ENCODE results near the gene SOHLH2. TPM values are rescaled to one million over a fixed set of nuclear protein-coding genes. Genes with fewer than 3 reads are reported as not detected.

SOHLH2 gene
- total and polyA plus RNA-seq, 2 experiments from 2014 or later: not detected

DNA sequence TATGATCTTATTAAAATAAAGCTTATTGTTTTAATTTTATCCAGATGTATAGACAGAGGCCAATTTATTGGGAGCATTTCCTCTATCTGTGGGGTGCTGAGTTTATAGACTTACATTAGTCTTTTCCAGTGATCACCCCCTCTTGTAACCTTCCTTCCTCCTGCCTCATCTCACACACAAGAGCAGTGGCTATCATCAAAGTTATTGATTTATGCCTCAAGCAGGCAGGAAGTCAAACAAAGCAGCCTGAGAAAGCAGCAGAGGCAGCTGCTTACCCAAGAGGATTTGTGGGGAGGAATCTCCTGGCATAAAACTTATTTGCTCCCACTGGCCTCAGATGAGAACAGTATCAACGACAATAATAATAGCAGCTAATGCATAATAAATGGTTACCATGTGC is 56.9 kb downstream of the SOHLH2 start:
- no peaks in the 10 kb centered on the region for H3K9me2 ChIP-seq (ENCODE audit: insufficient read depth)
- in situ Hi-C loops (cut with MboI): no loop called here
- H3K27me3 ChIP-seq (replicated peaks; ENCODE audit: insufficient read depth): no peaks in the 10 kb centered on the region
- no peak overlapping the region for H3K9ac ChIP-seq
- no peaks in the 10 kb centered on the region for H3K79me2 ChIP-seq (ENCODE audit: insufficient read depth)
- H3K4me1 ChIP-seq (ENCODE audit: insufficient read depth): no peaks in the 10 kb centered on the region
- no peaks in the 10 kb centered on the region for H4K20me1 ChIP-seq (ENCODE audit: insufficient read depth)
- DNase-seq: no peak
- H3F3A ChIP-seq (ENCODE audit: insufficient read depth): no peaks in the 10 kb centered on the region
- H3K4me2 ChIP-seq (ENCODE audit: unreplicated experiment): no peak overlapping the region
- no peak overlapping the region for H3K4me3 ChIP-seq
- H3K9me3 ChIP-seq (ENCODE audit: low read depth): no peaks in the 10 kb centered on the region
- no peaks in the 10 kb centered on the region for H3K36me3 ChIP-seq (ENCODE audit: low read depth)
- TF ChIP-seq EZH2phosphoT487 (IDR thresholded peaks at IDR 0.05; ENCODE audit: insufficient read depth, low read depth) (no peak), EZH2 (IDR thresholded peaks at IDR 0.05; ENCODE audit: insufficient read depth, poor library complexity, severe bottlenecking) (no peak)
- WGBS, 2 experiments (ENCODE audit: low coverage in 1 of 2, low lambda C conversion rate in 2 of 2, missing lambda C conversion rate in 2 of 2): 0% methylated on average over 1 of the region's 1 CpG
- H3K27ac ChIP-seq: no peak overlapping the region
- no peak overlapping the region for H2AFZ ChIP-seq

DNA sequence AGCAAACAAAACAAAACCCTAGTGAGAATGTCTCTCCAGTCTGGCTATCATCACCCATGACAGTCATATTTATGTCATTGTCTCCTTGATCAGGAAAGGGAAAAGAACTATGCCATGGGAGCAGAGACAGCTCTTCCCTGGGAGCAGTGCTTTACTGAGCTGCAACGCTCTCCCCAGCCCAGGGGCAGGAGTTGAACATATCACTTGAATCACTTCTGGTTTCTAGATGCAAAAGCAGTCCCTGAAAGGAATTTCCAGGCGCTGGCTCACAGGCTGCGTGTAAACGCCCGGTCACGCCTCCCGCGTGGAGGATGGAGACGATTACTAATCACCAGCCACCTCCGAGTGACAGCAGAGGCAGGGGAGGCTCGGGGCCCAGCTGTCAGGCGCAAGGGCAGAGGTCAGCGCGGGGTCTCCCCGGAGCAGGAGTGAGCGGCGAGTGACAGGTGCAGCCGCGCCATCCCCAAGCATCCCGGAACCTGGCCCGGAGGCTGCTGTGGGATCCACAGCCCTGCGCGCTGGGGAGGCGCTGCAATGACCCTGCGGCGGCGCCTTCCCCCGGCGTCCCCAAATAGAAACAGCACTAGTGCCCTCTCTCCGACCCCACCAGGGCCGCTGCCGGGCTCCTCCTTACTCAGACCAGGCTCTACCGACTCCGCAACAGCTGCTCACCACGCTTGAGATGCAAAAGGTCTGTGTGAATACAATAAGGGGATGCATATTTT is 59.6 kb downstream of the SOHLH2 start:
- Histone ChIP-seq H3F3A (ENCODE audit: insufficient read depth) (no peaks in the 10 kb centered on the region), H3K4me2 (ENCODE audit: unreplicated experiment) (no peak overlapping the region), H3K9ac (no peak overlapping the region), H3K27ac (no peak overlapping the region), H3K9me3 (ENCODE audit: low read depth) (no peaks in the 10 kb centered on the region), H3K27me3 (replicated peaks; ENCODE audit: insufficient read depth) (no peaks in the 10 kb centered on the region), H4K20me1 (ENCODE audit: insufficient read depth) (no peaks in the 10 kb centered on the region), H3K4me3 (no peak overlapping the region), H3K4me1 (ENCODE audit: insufficient read depth) (no peaks in the 10 kb centered on the region), H3K36me3 (ENCODE audit: low read depth) (no peaks in the 10 kb centered on the region), H3K9me2 (ENCODE audit: insufficient read depth) (no peaks in the 10 kb centered on the region), H3K79me2 (ENCODE audit: insufficient read depth) (no peaks in the 10 kb centered on the region), H2AFZ (no peak overlapping the region)
- peak; percentile 36 for DNase-seq
- in situ Hi-C loops (cut with MboI): no loop called here
- WGBS, 2 experiments (ENCODE audit: low coverage in 1 of 2, low lambda C conversion rate in 2 of 2, missing lambda C conversion rate in 2 of 2): 25 to 33% methylated on average over 30 to 32 of the region's 35 CpGs
- no peak for TF ChIP-seq EZH2phosphoT487 (IDR thresholded peaks at IDR 0.05; ENCODE audit: insufficient read depth, low read depth)
- TF ChIP-seq EZH2 (IDR thresholded peaks at IDR 0.05; ENCODE audit: insufficient read depth, poor library complexity, severe bottlenecking): no peak

DNA sequence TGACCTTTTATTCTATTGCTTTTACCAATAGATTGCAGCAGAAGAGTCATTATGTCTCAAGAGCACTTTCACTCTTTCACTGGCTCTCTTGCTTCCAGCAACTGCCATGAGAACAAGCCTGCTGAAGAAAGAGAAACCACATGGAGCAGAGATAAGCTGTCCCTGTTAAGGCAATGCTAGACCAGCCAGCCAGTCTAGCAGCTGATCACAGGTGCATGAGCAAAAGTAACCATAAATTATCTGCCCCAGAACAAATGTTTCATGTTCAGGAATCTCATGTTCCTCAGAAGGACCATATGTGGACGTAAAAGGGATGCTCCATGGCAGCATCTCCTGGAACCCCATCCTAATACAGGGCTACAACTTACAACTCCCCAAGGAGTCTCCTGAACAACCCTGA is 62.8 kb downstream of the SOHLH2 start:
- H3K27me3 ChIP-seq (replicated peaks; ENCODE audit: insufficient read depth): no peaks in the 10 kb centered on the region
- no peak overlapping the region for H3K4me3 ChIP-seq
- H3K4me1 ChIP-seq (ENCODE audit: insufficient read depth): peaks cover 8% of the 10 kb centered on the region
- no peak overlapping the region for H2AFZ ChIP-seq
- H4K20me1 ChIP-seq (ENCODE audit: insufficient read depth): no peaks in the 10 kb centered on the region
- H3F3A ChIP-seq (ENCODE audit: insufficient read depth): no peaks in the 10 kb centered on the region
- H3K36me3 ChIP-seq (ENCODE audit: low read depth): no peaks in the 10 kb centered on the region
- no peaks in the 10 kb centered on the region for H3K9me3 ChIP-seq (ENCODE audit: low read depth)
- H3K4me2 ChIP-seq (ENCODE audit: unreplicated experiment): no peak overlapping the region
- WGBS, 2 experiments (ENCODE audit: low coverage in 1 of 2, low lambda C conversion rate in 2 of 2, missing lambda C conversion rate in 2 of 2): 24 to 29% methylated on average over 1 of the region's 1 CpG
- no peak for DNase-seq
- no peaks in the 10 kb centered on the region for H3K9me2 ChIP-seq (ENCODE audit: insufficient read depth)
- H3K79me2 ChIP-seq (ENCODE audit: insufficient read depth): no peaks in the 10 kb centered on the region
- TF ChIP-seq EZH2phosphoT487 (IDR thresholded peaks at IDR 0.05; ENCODE audit: insufficient read depth, low read depth): no peak
- TF ChIP-seq EZH2 (IDR thresholded peaks at IDR 0.05; ENCODE audit: insufficient read depth, poor library complexity, severe bottlenecking): no peak
- no peak overlapping the region for H3K27ac ChIP-seq
- in situ Hi-C loops (cut with MboI): no loop called here
- H3K9ac ChIP-seq: no peak overlapping the region

DNA sequence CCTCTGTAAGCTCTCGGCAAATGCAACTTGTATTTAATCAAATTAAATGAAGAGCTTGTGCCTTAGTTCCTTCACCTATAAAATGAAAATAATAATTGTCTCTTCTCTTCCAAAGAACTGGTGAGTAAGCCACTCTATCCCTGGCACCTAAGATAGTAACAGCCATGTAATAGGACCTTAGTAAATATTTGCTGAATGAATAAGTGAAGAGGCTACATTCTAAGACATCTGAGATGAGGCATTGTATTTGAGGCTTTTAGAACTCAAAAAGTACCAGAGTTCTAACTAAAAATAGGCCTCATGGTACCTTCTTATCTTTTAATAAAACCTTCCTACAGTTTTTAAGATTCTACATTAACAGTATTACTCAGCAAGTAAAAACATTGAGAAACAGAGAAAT is 65.9 kb downstream of the SOHLH2 start:
- no peaks in the 10 kb centered on the region for H3K27me3 ChIP-seq (replicated peaks; ENCODE audit: insufficient read depth)
- in situ Hi-C loops (cut with MboI): no loop called here
- H3K79me2 ChIP-seq (ENCODE audit: insufficient read depth): no peaks in the 10 kb centered on the region
- TF ChIP-seq EZH2 (IDR thresholded peaks at IDR 0.05; ENCODE audit: insufficient read depth, poor library complexity, severe bottlenecking) (no peak), EZH2phosphoT487 (IDR thresholded peaks at IDR 0.05; ENCODE audit: insufficient read depth, low read depth) (no peak)
- 77 to 85% methylated on average over 1 of the region's 1 CpG for WGBS, 2 experiments (ENCODE audit: low coverage in 1 of 2, low lambda C conversion rate in 2 of 2, missing lambda C conversion rate in 2 of 2)
- no peak overlapping the region for H3K4me3 ChIP-seq
- no peaks in the 10 kb centered on the region for H4K20me1 ChIP-seq (ENCODE audit: insufficient read depth)
- no peaks in the 10 kb centered on the region for H3F3A ChIP-seq (ENCODE audit: insufficient read depth)
- no peak overlapping the region for H2AFZ ChIP-seq
- peaks cover 8% of the 10 kb centered on the region for H3K4me1 ChIP-seq (ENCODE audit: insufficient read depth)
- no peak overlapping the region for H3K9ac ChIP-seq
- H3K9me2 ChIP-seq (ENCODE audit: insufficient read depth): no peaks in the 10 kb centered on the region
- no peak overlapping the region for H3K27ac ChIP-seq
- no peak overlapping the region for H3K4me2 ChIP-seq (ENCODE audit: unreplicated experiment)
- no peaks in the 10 kb centered on the region for H3K9me3 ChIP-seq (ENCODE audit: low read depth)
- no peaks in the 10 kb centered on the region for H3K36me3 ChIP-seq (ENCODE audit: low read depth)
- peak; percentile 49 for DNase-seq
